Glomerular visceral epithelial cell (primary cell): ENCODE data around the gene PMAIP1.
A peak's percentile ranks its signal among the peaks of the same experiment; 100 is the strongest.

ENCODE experiments used
- DNase-seq: peaks from one replicate; pipeline ENCODE4 v3.0.0-alpha.2; 2016; ENCODE audit errors: extremely low spot score

PMAIP1 gene

DNA sequence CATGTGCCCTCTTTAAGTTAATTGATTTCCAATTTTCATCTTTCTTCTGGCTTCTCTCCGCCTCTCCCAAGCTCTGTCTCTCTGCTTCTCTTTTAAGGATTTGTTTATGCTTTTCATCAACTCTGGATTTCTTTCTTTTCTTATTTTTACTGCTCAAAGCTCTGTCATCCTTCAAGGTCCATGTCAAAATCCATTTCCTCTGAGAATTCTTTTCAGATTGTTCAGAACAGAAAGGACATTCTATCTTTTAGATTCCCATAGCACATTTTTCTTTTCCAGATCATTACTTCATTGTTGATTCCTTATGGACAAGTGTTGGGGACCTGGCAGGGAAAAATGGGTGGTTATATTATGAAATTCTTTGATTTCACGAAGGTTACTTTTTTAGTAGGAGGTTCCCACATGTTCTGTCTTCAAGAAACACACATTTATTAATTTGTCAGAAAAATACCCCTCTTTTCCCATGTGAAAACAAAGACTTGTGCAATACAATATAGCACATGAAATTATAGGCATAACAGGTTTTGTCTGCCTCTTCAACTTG, 12.3 kb downstream of the PMAIP1 start:
- DNase-seq: no peak

- no peak for DNase-seq
Observed at GRCh38 chr18:59915606-59916005, 15.8 kb downstream of the PMAIP1 start.

GRCh38 chr18:59916746-59917145, 16.9 kb downstream of the PMAIP1 start:
- no peak for DNase-seq

DNA sequence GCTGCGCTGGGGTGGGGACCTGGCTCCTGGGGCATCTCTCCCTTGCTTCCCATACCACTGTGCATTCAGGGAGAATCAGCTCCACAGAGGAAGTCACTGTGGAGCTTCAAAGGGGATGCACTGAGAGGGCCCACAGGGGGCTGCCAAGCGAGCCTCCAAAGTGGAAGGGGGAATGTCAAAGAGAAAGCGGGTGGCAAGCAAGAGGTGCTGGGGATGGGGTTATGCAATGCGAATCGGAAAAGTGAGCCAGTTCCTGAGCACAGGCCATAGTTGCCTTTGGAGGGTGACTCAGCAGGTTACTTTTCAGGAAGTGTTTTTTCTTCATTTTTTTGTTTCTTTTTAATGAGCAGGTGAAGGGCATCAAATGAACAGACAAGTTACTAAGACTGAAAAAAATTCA, 17.6 kb downstream of the PMAIP1 start:
- peak; percentile 59 for DNase-seq

- DNase-seq: peak; percentile 88
Observed at GRCh38 chr18:59918320-59918755, 18.5 kb downstream of the PMAIP1 start.

DNA sequence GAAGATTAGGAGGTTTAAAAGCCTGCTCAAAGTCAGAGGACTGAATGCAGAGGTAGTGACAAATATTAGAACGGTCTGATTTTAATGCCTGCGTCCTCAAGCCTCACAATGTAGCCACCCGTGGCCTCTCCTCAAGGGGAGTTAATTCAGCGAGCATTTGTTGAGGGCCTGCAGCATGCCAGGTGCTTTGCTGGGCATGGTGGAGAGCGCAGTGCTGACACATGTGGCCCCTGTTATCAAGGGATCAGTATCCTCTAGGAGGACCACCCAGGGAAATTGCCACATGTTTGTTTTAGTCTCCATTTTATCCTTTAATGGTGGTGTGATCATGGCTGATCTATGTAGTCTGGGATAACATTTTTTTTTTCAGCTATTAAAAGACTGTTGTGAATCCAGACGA, 19.2 kb downstream of the PMAIP1 start:
- no peak for DNase-seq

DNA sequence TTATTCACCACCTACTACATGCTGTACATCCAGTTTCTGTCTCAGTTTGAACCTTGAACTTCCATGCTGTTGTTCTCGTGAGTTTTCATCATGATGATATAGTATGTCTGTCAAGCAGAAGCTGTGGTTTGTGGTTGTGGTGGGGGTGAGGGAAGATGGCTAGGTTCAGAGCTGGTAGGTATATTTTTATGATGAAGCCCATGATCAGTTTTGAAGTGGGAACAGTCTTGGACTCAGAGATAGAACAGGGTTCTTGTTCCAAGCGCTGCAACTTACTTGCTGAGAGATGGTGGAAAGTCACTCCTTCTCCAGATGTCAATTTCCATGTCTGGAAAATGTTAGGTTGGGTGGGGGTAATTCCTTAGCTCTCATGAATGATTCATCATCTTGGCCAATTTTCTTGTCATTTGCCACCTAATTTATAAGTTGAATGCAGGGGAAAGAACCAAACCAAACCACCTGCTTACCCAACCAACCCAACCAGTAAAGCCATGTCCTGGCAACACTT, 21.6 kb downstream of the PMAIP1 start:
- DNase-seq: peak; percentile 67

GRCh38 chr18:59923539-59924196, 23.9 kb downstream of the PMAIP1 start:
- DNase-seq: no peak

DNA sequence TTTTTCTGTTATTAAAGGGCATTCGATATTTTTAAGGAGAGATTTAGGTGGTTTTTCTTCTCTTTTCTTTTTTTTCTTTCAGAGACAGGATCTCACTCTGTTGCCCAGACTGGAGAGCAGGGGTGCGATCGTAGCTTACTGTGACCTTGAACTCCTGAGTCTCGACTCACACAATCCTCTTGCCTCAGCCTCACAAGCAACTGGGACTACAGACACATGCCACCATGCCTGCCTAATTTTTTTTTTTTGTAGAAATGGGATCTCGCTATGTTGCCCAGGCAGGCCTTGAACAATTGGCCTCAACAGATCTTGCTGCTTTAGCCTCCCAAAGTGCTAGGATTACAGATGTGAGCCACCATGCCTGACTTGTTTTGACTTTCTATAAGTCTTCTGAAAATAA, 26.3 kb downstream of the PMAIP1 start:
- no peak for DNase-seq

DNA sequence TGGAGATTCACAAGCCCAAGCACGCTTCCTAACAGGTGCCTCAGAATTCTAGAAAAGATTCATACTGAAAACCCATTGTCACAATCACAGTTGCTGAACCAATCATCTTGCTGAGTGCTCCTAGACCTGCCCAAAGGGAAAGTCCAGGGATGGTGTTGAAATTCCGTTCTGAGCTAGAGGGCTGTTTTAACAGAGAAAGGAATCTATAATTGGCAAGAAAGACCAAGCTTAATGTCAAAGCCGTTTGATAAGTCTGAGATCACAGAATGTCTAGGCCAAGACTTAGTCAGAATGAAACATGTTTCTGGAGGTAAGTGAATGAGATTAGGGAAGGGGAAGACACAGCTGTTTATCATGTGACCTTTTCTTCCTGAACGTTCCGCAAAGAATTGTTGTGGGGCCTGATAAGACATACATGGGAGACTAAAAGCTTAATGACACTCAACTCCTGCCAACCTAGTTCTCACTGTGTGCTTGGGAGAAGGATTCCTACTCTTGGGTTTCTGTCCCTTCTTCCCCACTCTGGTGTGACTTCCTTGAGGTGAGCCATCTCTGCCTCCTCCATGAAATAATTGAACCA, 27.5 kb downstream of the PMAIP1 start:
- no peak for DNase-seq

GRCh38 chr18:59928201-59928600, 28.4 kb downstream of the PMAIP1 start:
- no peak for DNase-seq

- peak; percentile 47 for DNase-seq
Observed at GRCh38 chr18:59929621-59930295, 30.0 kb downstream of the PMAIP1 start.

DNA sequence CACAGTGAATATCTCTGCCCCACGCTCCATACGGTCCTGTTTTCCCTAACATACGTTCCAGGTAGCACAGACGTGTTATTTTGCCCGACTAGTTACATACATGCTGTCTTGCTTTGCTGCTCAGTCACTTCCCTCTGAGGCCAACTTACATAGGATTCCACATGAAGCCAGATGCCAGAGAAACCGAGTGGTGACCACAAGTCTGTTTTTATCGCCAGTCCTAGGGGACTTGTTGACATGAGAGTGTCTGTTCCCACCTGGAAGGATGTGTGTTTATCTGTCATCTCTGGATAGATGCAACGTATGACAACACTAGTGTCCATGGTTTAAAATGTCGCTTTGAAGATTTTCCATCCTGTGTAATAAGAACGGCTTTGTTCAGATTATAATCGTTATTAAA, 32.6 kb downstream of the PMAIP1 start:
- DNase-seq: no peak

GRCh38 chr18:59938676-59939075, 38.9 kb downstream of the PMAIP1 start:
- no peak for DNase-seq

- no peak for DNase-seq
Observed at GRCh38 chr18:59939127-59939526, 39.3 kb downstream of the PMAIP1 start.

DNA sequence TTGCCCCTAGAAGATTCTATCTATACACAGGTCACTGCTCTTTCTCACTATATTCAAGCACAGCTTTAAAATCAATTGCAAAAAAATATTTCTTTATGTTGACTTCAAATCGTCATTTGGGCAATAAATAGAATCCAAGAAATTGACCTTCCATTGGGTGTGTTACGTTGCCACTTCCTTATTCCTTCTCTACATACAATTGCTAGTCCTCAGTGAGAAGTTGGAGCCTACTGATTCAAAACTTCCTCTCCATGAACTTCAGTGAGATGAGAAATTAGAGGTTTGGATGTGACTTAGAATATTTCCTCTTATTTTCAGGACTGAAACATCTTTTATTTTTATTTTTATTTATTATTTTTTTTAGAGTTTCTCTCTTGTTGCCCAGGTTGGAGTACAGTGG, 40.3 kb downstream of the PMAIP1 start:
- no peak for DNase-seq

DNA sequence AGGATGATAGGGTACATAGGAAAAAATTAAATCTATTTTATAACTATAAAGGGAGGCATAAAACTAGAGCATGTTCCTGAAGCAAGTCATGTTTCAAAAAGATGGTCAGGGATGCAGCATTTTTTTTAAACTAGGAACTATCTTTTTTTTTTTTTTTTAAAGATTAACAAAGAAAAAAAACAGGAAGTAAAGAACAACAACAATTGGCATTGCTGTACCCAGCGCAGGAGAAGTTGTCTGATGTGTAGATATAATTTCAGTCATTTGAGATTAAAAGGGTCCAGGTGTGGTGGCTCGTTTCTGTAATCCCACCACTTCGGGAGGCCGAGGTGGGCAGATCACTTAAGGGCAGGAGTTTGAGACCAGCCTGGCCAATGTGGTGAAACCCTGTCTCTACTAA, 41.5 kb downstream of the PMAIP1 start:
- no peak for DNase-seq

DNA sequence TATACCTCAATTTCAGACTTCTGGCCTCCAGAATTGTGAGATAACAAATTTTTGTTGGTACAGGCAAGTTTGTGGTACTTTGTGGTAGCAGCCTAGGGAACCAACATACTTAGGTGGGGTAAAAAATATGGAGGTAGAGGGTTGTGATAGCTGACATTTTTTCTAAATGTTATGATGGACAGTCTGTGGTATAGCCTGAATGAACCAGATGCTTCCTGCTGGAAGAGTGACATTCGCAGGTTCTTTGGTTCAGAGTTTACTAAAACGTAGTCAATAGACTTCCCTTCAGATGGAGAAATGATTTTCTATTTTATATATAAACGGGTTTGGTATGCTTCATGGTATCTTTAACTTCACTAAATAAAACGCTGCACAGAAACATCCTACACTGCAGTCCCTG, 42.8 kb downstream of the PMAIP1 start:
- DNase-seq: no peak

- DNase-seq: no peak
Observed at GRCh38 chr18:59945544-59945943, 45.7 kb downstream of the PMAIP1 start.

DNA sequence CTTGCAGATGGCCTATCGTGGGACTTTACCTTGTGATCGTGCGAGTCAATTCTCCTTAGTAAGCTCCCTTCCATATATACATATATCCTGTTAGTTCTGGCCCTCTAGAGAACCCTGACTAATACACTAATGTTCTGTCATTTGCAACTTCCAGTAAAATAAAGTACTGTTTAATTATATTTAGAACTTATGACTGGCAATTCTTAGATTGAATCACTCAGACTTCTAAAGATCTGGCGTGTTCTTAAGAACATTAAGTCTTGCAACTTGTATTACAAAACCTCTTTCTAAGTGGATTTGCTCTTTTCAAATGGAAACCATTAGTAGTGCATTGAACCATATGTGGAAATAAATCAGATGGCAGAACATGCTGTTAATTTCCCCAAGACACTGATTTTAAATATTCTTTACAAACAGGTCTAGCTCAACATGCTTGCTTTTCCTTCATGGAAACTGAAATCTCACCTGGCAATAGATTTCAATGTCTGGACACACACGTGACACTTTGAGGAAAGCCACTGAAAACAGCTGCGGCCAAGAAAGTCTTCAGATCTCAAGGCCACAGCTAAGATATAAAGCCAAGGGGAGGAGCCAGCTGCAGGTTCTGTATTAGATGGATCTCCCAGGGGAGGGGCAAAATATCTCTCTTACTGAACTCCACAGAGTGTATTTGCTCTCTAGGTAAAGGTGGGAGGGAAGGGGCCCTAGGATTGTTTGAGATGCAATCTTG, 50.6 kb downstream of the PMAIP1 start:
- DNase-seq: no peak

DNA sequence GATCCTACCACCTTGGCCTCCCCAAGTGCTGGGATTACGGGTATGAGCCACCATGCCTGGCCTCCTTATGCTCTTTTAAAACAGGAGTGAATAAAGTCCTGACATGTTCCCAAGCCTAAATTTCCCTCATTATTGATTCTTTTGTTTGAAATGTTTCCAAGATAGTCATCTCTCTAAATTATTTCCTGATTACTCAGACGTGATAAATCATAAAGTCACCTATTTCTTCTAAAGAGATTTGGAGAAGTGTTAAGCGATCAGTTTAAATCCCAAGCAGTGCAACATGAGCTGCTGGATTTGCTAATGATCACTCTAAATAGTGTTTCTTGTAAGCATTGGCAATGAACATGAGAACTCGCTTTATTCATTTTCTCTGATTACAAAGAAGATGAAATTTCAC, 51.8 kb downstream of the PMAIP1 start:
- no peak for DNase-seq
